GM21515 (cell line): ENCODE data around the gene SLC17A1.
"Not testable (repeated sequence)": the region's sequence is repeated elsewhere in the genome, so short reads cannot be mapped to it uniquely, and the experiment has no call there.

Experiments used
- ATAC-seq: cut with Tn5 transposase; IDR thresholded peaks from one replicate; pipeline ENCODE4 v1.9.1; 2021; ENCODE audit not compliant: unreplicated experiment

Gene SLC17A1

GRCh38 chr6:25757936-25758642, 73.8 kb downstream of the SLC17A1 start:
- no peak for ATAC-seq

GRCh38 chr6:25756382-25757363, 75.2 kb downstream of the SLC17A1 start:
- no peak for ATAC-seq

- ATAC-seq: no peak
Observed at GRCh38 chr6:25755483-25755882, 76.4 kb downstream of the SLC17A1 start.

GRCh38 chr6:25754535-25754934, 77.3 kb downstream of the SLC17A1 start, which contains the start of gene SLC17A4:
TSS of gene SLC17A4 (plus strand) at chr6:25754742. CDS start at chr6:25761963, 7,221 bp downstream.
- no peak for ATAC-seq

GRCh38 chr6:25753079-25753478, 78.8 kb downstream of the SLC17A1 start:
- no peak for ATAC-seq

GRCh38 chr6:25750906-25751305, 80.9 kb downstream of the SLC17A1 start:
- ATAC-seq: no peak

GRCh38 chr6:25749837-25750236, 82.0 kb downstream of the SLC17A1 start:
- no peak for ATAC-seq

GRCh38 chr6:25748601-25749517, 83.0 kb downstream of the SLC17A1 start:
- not testable (repeated sequence) for ATAC-seq

GRCh38 chr6:25748049-25748448, 83.8 kb downstream of the SLC17A1 start:
- ATAC-seq: no peak

- no peak for ATAC-seq
Observed at GRCh38 chr6:25747477-25747876, 84.4 kb downstream of the SLC17A1 start.

GRCh38 chr6:25746968-25747367, 84.9 kb downstream of the SLC17A1 start:
- ATAC-seq: no peak

- no peak for ATAC-seq
Observed at GRCh38 chr6:25745836-25746235, 86.0 kb downstream of the SLC17A1 start.

GRCh38 chr6:25743868-25744267, 88.0 kb downstream of the SLC17A1 start:
- ATAC-seq: no peak

GRCh38 chr6:25735261-25735660, 96.6 kb downstream of the SLC17A1 start:
- no peak for ATAC-seq
